ENCODE data around the gene CREB3L1. TPM values are rescaled to one million over a fixed set of nuclear protein-coding genes. Genes with fewer than 3 reads are reported as not detected.

The CREB3L1 gene
- total RNA-seq, 6 experiments from 2014 or later, result 0.07 to 0.37 (median 0.24) TPM

- TF ChIP-seq POLR2A (IDR thresholded peaks at IDR 0.05) (no peak), CTCF (IDR thresholded peaks at IDR 0.05) (no peak)
- Histone ChIP-seq H3K9me3 (no peaks in the 10 kb centered on the region), H3K4me1 (peaks cover 0 to 24% (median 7%) of the 10 kb centered on the region in 4 donors), H3K4me3 (peak overlapping the region in 2 of 3 donors; percentile 44 to 56), H3K36me3 (no peaks in the 10 kb centered on the region), H3K27me3 (peaks cover 0 to 15% of the 10 kb centered on the region in 2 donors), H3K27ac (peak overlapping the region in 2 of 3 donors; percentile 71 to 78)
- intact Hi-C loops (cut with DNase I), result no loop called here
- no peak for ATAC-seq
- DNase-seq, result no peak
- 81% methylated on average over 9 of the region's 9 CpGs for WGBS (ENCODE audit: insufficient coverage, low coverage, low lambda C conversion rate, missing lambda C conversion rate)
These were observed 35.2 kb upstream of the CREB3L1 start for GRCh38 chr11:46242041-46242951.

- 2% methylated on average over 11 of the region's 46 CpGs for WGBS (ENCODE audit: insufficient coverage, low coverage, low lambda C conversion rate, missing lambda C conversion rate)
- Histone ChIP-seq H3K27ac (peak overlapping the region; percentile 63 to 78 (median 71)), H3K36me3 (no peaks in the 10 kb centered on the region), H3K4me3 (peak overlapping the region; percentile 36 to 56 (median 44)), H3K27me3 (peaks cover 0 to 7% of the 10 kb centered on the region in 2 donors), H3K4me1 (peaks cover 0 to 15% (median 7%) of the 10 kb centered on the region in 4 donors), H3K9me3 (no peaks in the 10 kb centered on the region)
- ATAC-seq, result peak; percentile 90 to 93 (median 91)
- intact Hi-C loops (cut with DNase I), result no loop called here
- DNase-seq, result peak; percentile 93 to 95 (median 95)
- no peak for TF ChIP-seq CTCF (IDR thresholded peaks at IDR 0.05)
- TF ChIP-seq POLR2A (IDR thresholded peaks at IDR 0.05), result peak; percentile 87
These were observed 34.3 kb upstream of the CREB3L1 start for GRCh38 chr11:46242952-46243795.

- Histone ChIP-seq H3K27me3 (peaks cover 0 to 2% of the 10 kb centered on the region in 2 donors), H3K4me1 (peaks cover 0 to 9% (median 4%) of the 10 kb centered on the region in 4 donors), H3K4me3 (peak overlapping the region; percentile 36 to 56 (median 44)), H3K36me3 (no peaks in the 10 kb centered on the region), H3K9me3 (no peaks in the 10 kb centered on the region), H3K27ac (peak overlapping the region in 2 of 3 donors; percentile 21 to 71)
- no peak for ATAC-seq
- TF ChIP-seq CTCF (IDR thresholded peaks at IDR 0.05) (no peak), POLR2A (IDR thresholded peaks at IDR 0.05) (no peak)
- intact Hi-C loops (cut with DNase I), result no loop called here
- DNase-seq, result no peak
- 38% methylated on average over 8 of the region's 8 CpGs for WGBS (ENCODE audit: insufficient coverage, low coverage, low lambda C conversion rate, missing lambda C conversion rate)
These were observed 33.7 kb upstream of the CREB3L1 start for GRCh38 chr11:46243796-46244109.

GRCh38 chr11:46246521-46246920 lies 30.9 kb upstream of the CREB3L1 start:
- Histone ChIP-seq H3K4me1 (peaks cover 0 to 6% (median 3%) of the 10 kb centered on the region in 4 donors), H3K4me3 (no peak overlapping the region), H3K27me3 (no peaks in the 10 kb centered on the region), H3K9me3 (no peaks in the 10 kb centered on the region), H3K36me3 (no peaks in the 10 kb centered on the region), H3K27ac (no peak overlapping the region)
- intact Hi-C loops (cut with DNase I), result loop anchor here (5.0 kb wide), 1 partner anchor 61 kb away; no protein-coding TSS in a partner anchor
- no peak for ATAC-seq
- WGBS (ENCODE audit: insufficient coverage, low coverage, low lambda C conversion rate, missing lambda C conversion rate), result 63% methylated on average over 1 of the region's 1 CpG
- TF ChIP-seq POLR2A (IDR thresholded peaks at IDR 0.05) (no peak), CTCF (IDR thresholded peaks at IDR 0.05) (no peak)
- no peak for DNase-seq

Data from right lobe of liver (tissue), 6 donors.